Limb (tissue), 2 donors: Measurements from ENCODE around the gene NOLC1.

ENCODE experiments used
- DNase-seq, 2 donors: peaks; one replicate each; pipeline ENCODE4 v3.0.0-alpha.2; 2016; ENCODE audit errors: extremely low spot score in 2 of 2

NOLC1 gene

GRCh38 chr10:102200751-102201640, 48.8 kb downstream of the NOLC1 start:
- no peak for DNase-seq

GRCh38 chr10:102202386-102202785, 50.2 kb downstream of the NOLC1 start:
- no peak for DNase-seq

- DNase-seq, result no peak
Observed at GRCh38 chr10:102208311-102209035, 56.3 kb downstream of the NOLC1 start.

- DNase-seq, result no peak
Observed at GRCh38 chr10:102211615-102212299, 59.6 kb downstream of the NOLC1 start.
